HCT116 (cell line): ENCODE data around the gene CYSTM1. TPM values are rescaled to one million over a fixed set of nuclear protein-coding genes. Genes with fewer than 3 reads are reported as not detected.
A peak's percentile ranks its signal among the peaks of the same experiment; 100 is the strongest.

Experiments
- ATAC-seq: fragments of 200-7000 bp; cut with Tn5 transposase; 2 replicates; pipeline ENCODE4 v1.9.1; 2020; ENCODE audit warnings: mild to moderate bottlenecking, moderate library complexity
- BruUV-seq: library from RNA; stranded (reverse); fragments of 400-500 nt; replicated peaks from 2 replicates; lab custom pipeline; 2021; lab: Mats Ljungman, UMichigan
- CTCF ChIA-PET: fragments of 300-600 bp; sonication (Branson Sonifier 250); formaldehyde crosslinking; loops from one replicate; lab custom pipeline; 2021; ENCODE audit warnings: antibody characterized with exemption; lab: Charles Lee
- POLR2A ChIA-PET: fragments of 300-600, 350-600 bp; sonication (Branson Sonifier 250); formaldehyde crosslinking; loops from one replicate; lab custom pipeline; 2021; ENCODE audit warnings: antibody characterized with exemption; lab: Charles Lee
- RAD21 ChIA-PET, 2 experiments: fragments of 300-600 bp; sonication (Branson Sonifier 250); formaldehyde crosslinking; loops; one replicate each; lab custom pipeline; 2023; ENCODE audit warnings: low total read pairs in 2 of 2; ENCODE audit not compliant: uncharacterized antibody in 2 of 2, unreplicated experiment in 2 of 2, low non-redundant PET in 1 of 2; lab: Charles Lee
- DNase-seq: peaks from one replicate; pipeline ENCODE4 v3.0.0-alpha.2; 2010; ENCODE audit warnings: low read depth, low spot score
- H2AFZ ChIP-seq: fragments of 200-600 bp; shearing (Covaris generic), sonication (generic); 2 replicates; pipeline ENCODE4 v1.6.1; 2017; ENCODE audit warnings: low read depth, mixed run types, mixed read lengths, antibody characterized with exemption, low read length; ENCODE audit not compliant: poor library complexity, severe bottlenecking
- H3K27ac ChIP-seq: 2 replicates; pipeline ENCODE4 v1.5.1; 2012; ENCODE audit warnings: low read depth, low read length
- H3K27me3 ChIP-seq: fragments of 200-600 bp; sonication (generic); 2 replicates; pipeline ENCODE4 v1.6.1; 2016; ENCODE audit warnings: mixed run types, low read length, mixed read lengths; ENCODE audit not compliant: insufficient read depth
- H3K36me3 ChIP-seq, 2 experiments: fragments of 200-500 bp in 1 of 2; fragments of 200-600 bp in 1 of 2; sonication (Bioruptor generic) in 1 of 2; sonication (generic) in 1 of 2; 2 replicates each; pipeline versions ENCODE4 v1.5.1 to v1.6.1; 2014 to 2016; ENCODE audit warnings: low read length in 2 of 2, inconsistent platforms in 1 of 2, mixed read lengths in 1 of 2, mixed run types in 1 of 2; ENCODE audit not compliant: insufficient read depth in 2 of 2, control insufficient read depth in 1 of 2
- H3K4me1 ChIP-seq, 2 experiments: fragments of 200-600 bp in 1 of 2; sonication (generic) in 1 of 2; 2 replicates each; pipeline versions ENCODE4 v1.5.1 to v1.6.1; 2012 to 2017; ENCODE audit warnings: low read length in 2 of 2, inconsistent platforms in 1 of 2, mild to moderate bottlenecking in 1 of 2, mixed read lengths in 1 of 2, mixed run types in 1 of 2, moderate library complexity in 1 of 2; ENCODE audit not compliant: insufficient read depth in 2 of 2, control insufficient read depth in 1 of 2
- H3K4me2 ChIP-seq: fragments of 200-600 bp; sonication (generic); 2 replicates; pipeline ENCODE4 v1.6.1; 2017; ENCODE audit warnings: mixed run types, low read length, mixed read lengths
- H3K4me3 ChIP-seq, 2 experiments: fragments of 200-600 bp in 1 of 2; sonication (generic) in 1 of 2; replicated peaks in 1 of 2; 2 replicates each; pipeline ENCODE4 v1.5.1; 2011 to 2016; ENCODE audit warnings: low read length in 2 of 2, control low read depth in 1 of 2, low read depth in 1 of 2, mild to moderate bottlenecking in 1 of 2, mixed read lengths in 1 of 2, mixed run types in 1 of 2
- H3K79me2 ChIP-seq: fragments of 200-600 bp; sonication (generic); 2 replicates; pipeline ENCODE4 v1.6.1; 2017; ENCODE audit warnings: mild to moderate bottlenecking, mixed run types, low read length, moderate library complexity, mixed read lengths; ENCODE audit not compliant: insufficient read depth
- H3K9ac ChIP-seq: fragments of 200-600 bp; sonication (generic); 2 replicates; pipeline ENCODE4 v1.6.1; 2016; ENCODE audit warnings: low read length, mixed read lengths
- H3K9me2 ChIP-seq: fragments of 200-600 bp; sonication (generic), shearing (Covaris generic); 2 replicates; pipeline ENCODE4 v1.6.1; 2017; ENCODE audit warnings: mixed run types, mild to moderate bottlenecking, moderate library complexity; ENCODE audit not compliant: insufficient read depth
- H3K9me3 ChIP-seq, 2 experiments: fragments of 200-500 bp in 1 of 2; fragments of 200-600 bp in 1 of 2; sonication (Bioruptor generic) in 1 of 2; sonication (generic) in 1 of 2; 2 replicates each; pipeline ENCODE4 v1.6.1; 2014 to 2017; ENCODE audit warnings: low read length in 2 of 2, mixed read lengths in 2 of 2, inconsistent platforms in 1 of 2, low read depth in 1 of 2, mild to moderate bottlenecking in 1 of 2, mixed run types in 1 of 2, moderate library complexity in 1 of 2; ENCODE audit not compliant: control insufficient read depth in 1 of 2, insufficient read depth in 1 of 2
- H4K20me1 ChIP-seq: fragments of 200-600 bp; sonication (generic), shearing (Covaris generic); 2 replicates; pipeline ENCODE4 v1.6.1; 2017; ENCODE audit warnings: mixed run types, mild to moderate bottlenecking, moderate library complexity; ENCODE audit not compliant: insufficient read depth
- CTCF ChIP-seq, 3 experiments: fragments of 200-600 bp in 1 of 3; sonication (generic) in 1 of 3; IDR thresholded peaks in 2 of 3; conservative IDR thresholded peaks in 1 of 3; 2 replicates each; pipeline ENCODE4 v1.5.1; 2012 to 2017; ENCODE audit warnings: low read depth in 2 of 3, low read length in 2 of 3, antibody characterized with exemption in 1 of 3, borderline replicate concordance in 1 of 3, control low read depth in 1 of 3, mild to moderate bottlenecking in 1 of 3, mixed read lengths in 1 of 3, mixed run types in 1 of 3, moderate library complexity in 1 of 3; ENCODE audit not compliant: insufficient read depth in 1 of 3
- EZH2 ChIP-seq: fragments of 200-600 bp; sonication (generic); IDR thresholded peaks from 2 replicates; pipeline ENCODE4 v1.6.1; 2017; ENCODE audit warnings: antibody characterized with exemption, mixed run types
- EZH2phosphoT487 ChIP-seq: fragments of 200-600 bp; IDR thresholded peaks from 2 replicates; pipeline ENCODE4 v1.6.1; 2018; ENCODE audit warnings: antibody characterized with exemption, borderline replicate concordance
- FOSL1 ChIP-seq: IDR thresholded peaks from 2 replicates; pipeline ENCODE4 v1.6.1; 2012; ENCODE audit warnings: low read depth
- MAX ChIP-seq: IDR thresholded peaks from 2 replicates; pipeline ENCODE4 v1.6.1; 2012
- POLR2AphosphoS5 ChIP-seq: IDR thresholded peaks from 2 replicates; pipeline ENCODE4 v1.6.1; 2011; ENCODE audit warnings: mild to moderate bottlenecking, low read depth, low read length, moderate library complexity
- RAD21 ChIP-seq: IDR thresholded peaks from 2 replicates; pipeline ENCODE4 v1.6.1; 2012; ENCODE audit warnings: low read depth, mild to moderate bottlenecking
- SIN3A ChIP-seq: IDR thresholded peaks from 2 replicates; pipeline ENCODE4 v1.6.1; 2012; ENCODE audit warnings: low read depth
- SP1 ChIP-seq: IDR thresholded peaks from 2 replicates; pipeline ENCODE4 v1.6.1; 2012; ENCODE audit warnings: low read depth
- SRF ChIP-seq: IDR thresholded peaks from 2 replicates; pipeline ENCODE4 v1.6.1; 2012; ENCODE audit warnings: low read depth
- YY1 ChIP-seq: IDR thresholded peaks from 2 replicates; pipeline ENCODE4 v1.6.1; 2011; ENCODE audit warnings: low read length, low read depth, moderate library complexity, mild to moderate bottlenecking; ENCODE audit not compliant: insufficient replicate concordance; ENCODE audit errors: extremely low read depth
- ZBTB33 ChIP-seq: IDR thresholded peaks from 2 replicates; pipeline ENCODE4 v1.6.1; 2011; ENCODE audit warnings: mild to moderate bottlenecking, low read length, moderate library complexity; ENCODE audit not compliant: insufficient replicate concordance; ENCODE audit errors: extremely low read depth
- intact Hi-C: fragments of 100-400 bp; cut with micrococcal nuclease; formaldehyde crosslinking; loops from 2 replicates; pipeline ENCODE4 v1.10.0; 2022
- total RNA-seq: library from RNA; stranded (reverse); gene quantifications from one replicate; pipeline ENCODE4 v1.2.1, GENCODE V29; 2021; ENCODE audit not compliant: unreplicated experiment

The CYSTM1 gene
- total RNA-seq, 1 experiment from 2014 or later = 56.0 TPM

DNA sequence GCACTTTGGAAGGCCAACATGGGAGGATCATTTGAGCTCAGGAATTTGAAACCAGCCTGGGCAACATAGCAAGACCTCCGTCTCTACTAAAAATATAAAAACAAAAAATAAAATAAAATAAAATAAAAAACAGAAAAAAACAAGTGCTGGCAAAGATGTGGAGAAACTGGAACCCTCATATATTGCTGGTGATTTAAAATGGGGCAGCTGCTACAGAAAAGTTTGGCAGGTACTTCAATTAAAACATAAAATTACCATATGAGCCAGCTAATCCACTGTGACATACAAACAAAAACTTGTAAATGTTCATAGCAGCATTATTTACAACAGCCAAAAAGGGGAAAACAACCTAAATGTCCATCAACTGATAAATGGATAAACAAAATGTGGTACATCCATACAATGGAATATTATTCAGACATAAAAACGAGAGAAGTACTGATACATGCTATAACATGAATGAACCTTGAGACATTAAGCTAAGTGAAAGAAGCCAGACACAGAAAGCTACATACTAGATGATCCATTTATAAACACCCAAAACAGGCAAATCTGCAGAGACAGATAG, 85.2 kb downstream of the CYSTM1 start:
- Histone ChIP-seq H3K9me3 (no peaks in the 10 kb centered on the region), H3K27me3 (no peaks in the 10 kb centered on the region), H2AFZ (no peak overlapping the region), H3K4me3 (no peak overlapping the region), H3K79me2 (peaks cover 62% of the 10 kb centered on the region), H3K9ac (no peak overlapping the region), H3K4me2 (peak overlapping the region; percentile 42), H3K36me3 (no peaks in the 10 kb centered on the region), H3K4me1 (peaks cover 27 to 48% of the 10 kb centered on the region in 2 experiments), H3K27ac (no peak overlapping the region), H3K9me2 (no peaks in the 10 kb centered on the region), H4K20me1 (peaks cover 5% of the 10 kb centered on the region; the same call in 1 of the 2 replicates)
- no peak for TF ChIP-seq SP1
- no peak for TF ChIP-seq POLR2AphosphoS5
- BruUV-seq = no TSS peak
- no peak for DNase-seq
- ChIA-PET CTCF (interaction anchor here (0.7 to 3.2 kb wide), 4 partner anchors 15 to 99 kb away, joined by 3 to 22 read pairs (median 4); partner anchors contain the start of genes HBEGF and PFDN1), RAD21 (no interaction called here), POLR2A (interaction anchor here (2.7 kb wide), 1 partner anchor 85 kb away, joined by 24 read pairs; the partner anchor contains the start of gene HBEGF)
- ATAC-seq = no peak
- intact Hi-C loops = no loop called here

- H4K20me1 ChIP-seq = peaks cover 5% of the 10 kb centered on the region; the same call in 1 of the 2 replicates
- ChIA-PET POLR2A (interaction anchor here (0.5 to 2.7 kb wide), 3 partner anchors 9 to 408 kb away, joined by 3 to 24 read pairs (median 3); partner anchors contain the start of gene HBEGF), CTCF (interaction anchor here (1.0 to 3.2 kb wide), 7 partner anchors 16 to 111 kb away, joined by 3 to 22 read pairs (median 6); partner anchors contain the start of gene HBEGF), RAD21 (interaction anchor here (0.5 to 1.0 kb wide), 3 partner anchors 17 to 84 kb away, joined by 3 to 5 read pairs (median 3); no protein-coding TSS in a partner anchor)
- H3K36me3 ChIP-seq = no peaks in the 10 kb centered on the region
- H3K4me3 ChIP-seq = peak overlapping the region in 1 of 2 experiments; percentile 16; a peak in 2 of 4 replicates
- peak; percentile 79 for DNase-seq
- BruUV-seq = TSS peak; percentile 52
- no peaks in the 10 kb centered on the region for H3K27me3 ChIP-seq
- no peak overlapping the region for H2AFZ ChIP-seq
- peak overlapping the region; percentile 63 for H3K4me2 ChIP-seq
- no peaks in the 10 kb centered on the region for H3K9me2 ChIP-seq
- ATAC-seq = peak; percentile 96
- peak overlapping the region; percentile 20; the same call in 1 of the 2 replicates for H3K9ac ChIP-seq
- intact Hi-C loops = no loop called here
- peaks cover 27 to 48% of the 10 kb centered on the region in 2 experiments for H3K4me1 ChIP-seq
- H3K79me2 ChIP-seq = peaks cover 71% of the 10 kb centered on the region
- peak overlapping the region; percentile 38; the same call in 1 of the 2 replicates for H3K27ac ChIP-seq
- H3K9me3 ChIP-seq = no peaks in the 10 kb centered on the region
- TF ChIP-seq RAD21 (peak; percentile 32), ZBTB33 (no peak), YY1 (no peak), EZH2phosphoT487 (no peak), POLR2AphosphoS5 (peak; percentile 47), SIN3A (no peak), CTCF (IDR thresholded peaks at IDR 0.05 in 2 of 3, conservative IDR thresholded peaks at IDR 0.05 in 1 of 3; ENCODE audit: borderline replicate concordance in 1 of 3, insufficient read depth in 1 of 3, low read depth in 2 of 3, low read length in 2 of 3) (0 out of 6 replicates have a peak, but pooled peaks of 2 of the 3 experiments have one; percentile 3 to 10), SRF (peak; percentile 99), EZH2 (no peak), FOSL1 (peak; percentile 79), MAX (peak; percentile 27; the same call in 1 of the 2 replicates)
Observed at GRCh38 chr5:140261403-140262171, 86.6 kb downstream of the CYSTM1 start.
